ENCODE data around the gene PITHD1.
"Not testable (repeated sequence)": the region's sequence is repeated elsewhere in the genome, so short reads cannot be mapped to it uniquely, and the experiment has no call there.

The PITHD1 gene

GRCh38 chr1:23777979-23778814, at the start of gene PITHD1:
TSS of gene PITHD1 (plus strand) at chr1:23778418. CDS start at chr1:23778516, 98 bp downstream.
- peak; percentile 97 for DNase-seq

GRCh38 chr1:23732363-23733224, 45.6 kb upstream of the PITHD1 start:
- no peak for DNase-seq

- not testable (repeated sequence) for DNase-seq
Measured at GRCh38 chr1:23733281-23733680, 44.9 kb upstream of the PITHD1 start.

- no peak for DNase-seq
Measured at GRCh38 chr1:23736437-23737134, 41.6 kb upstream of the PITHD1 start.

GRCh38 chr1:23741609-23742008, 36.6 kb upstream of the PITHD1 start:
- DNase-seq = no peak

- no peak for DNase-seq
Measured at GRCh38 chr1:23742670-23743286, 35.4 kb upstream of the PITHD1 start.

- DNase-seq = peak; percentile 82
Measured at GRCh38 chr1:23743287-23744152, 34.7 kb upstream of the PITHD1 start, which contains the start of gene ELOA. TSS of gene ELOA (plus strand) at chr1:23743471. CDS start at chr1:23743504, 33 bp downstream.

- DNase-seq = peak; percentile 57
Measured at GRCh38 chr1:23745515-23745914, 32.7 kb upstream of the PITHD1 start.

GRCh38 chr1:23748016-23748415, 30.2 kb upstream of the PITHD1 start:
- no peak for DNase-seq

- peak; percentile 44 for DNase-seq
Measured at GRCh38 chr1:23751050-23751814, 27.0 kb upstream of the PITHD1 start.

- no peak for DNase-seq
Measured at GRCh38 chr1:23751815-23752200, 26.4 kb upstream of the PITHD1 start.

GRCh38 chr1:23752909-23753308, 25.3 kb upstream of the PITHD1 start:
- DNase-seq = no peak

- no peak for DNase-seq
Measured at GRCh38 chr1:23756676-23757075, 21.5 kb upstream of the PITHD1 start.

GRCh38 chr1:23757812-23758211, 20.4 kb upstream of the PITHD1 start:
- DNase-seq = no peak

- no peak for DNase-seq
Measured at GRCh38 chr1:23759277-23759676, 18.9 kb upstream of the PITHD1 start.

- no peak for DNase-seq
Measured at GRCh38 chr1:23763041-23763577, 15.1 kb upstream of the PITHD1 start.

GRCh38 chr1:23768733-23769132, 9.5 kb upstream of the PITHD1 start:
- no peak for DNase-seq

- peak; percentile 87 for DNase-seq
Measured at GRCh38 chr1:23772049-23772853, 6.0 kb upstream of the PITHD1 start.

GRCh38 chr1:23772854-23773242, 5.4 kb upstream of the PITHD1 start:
- DNase-seq = no peak
